Stimulated activated CD4-positive, alpha-beta T cell treated with anti-CD3 and anti-CD28 coated beads, Interleukin-1b, Interleukin-23, amount 100 ng/mL, for 4 hours (primary cell): ENCODE results near the gene TP53RK.

Experiments
- DNase-seq, 2 donors: peaks; one replicate each; pipeline ENCODE4 v3.0.0-alpha.2; 2020; ENCODE audit warnings: low read depth in 2 of 2

The TP53RK gene

GRCh38 chr20:46706242-46706641, 17.0 kb upstream of the TP53RK start:
- DNase-seq: no peak

DNA sequence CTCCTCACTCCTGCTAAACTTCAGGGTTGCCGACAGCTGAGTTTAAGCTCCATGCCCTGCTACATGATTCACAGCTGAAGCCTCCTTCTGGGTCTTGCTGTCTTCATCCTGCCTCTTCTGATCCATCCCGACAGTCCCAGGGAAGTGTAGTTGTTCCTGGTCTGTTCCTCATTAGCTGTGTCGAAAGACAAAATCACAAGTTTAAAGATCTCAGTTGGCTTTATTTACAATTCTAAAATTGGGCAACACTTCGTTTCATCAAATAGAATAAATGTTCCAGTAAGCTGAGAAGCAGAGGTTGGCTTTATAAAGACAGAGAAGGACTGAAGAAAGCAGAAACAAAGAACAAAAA, 16.1 kb upstream of the TP53RK start:
- DNase-seq: no peak

GRCh38 chr20:46704714-46705377, 15.6 kb upstream of the TP53RK start:
- no peak for DNase-seq

- no peak for DNase-seq
These were observed 14.2 kb upstream of the TP53RK start for GRCh38 chr20:46703435-46703834.

DNA sequence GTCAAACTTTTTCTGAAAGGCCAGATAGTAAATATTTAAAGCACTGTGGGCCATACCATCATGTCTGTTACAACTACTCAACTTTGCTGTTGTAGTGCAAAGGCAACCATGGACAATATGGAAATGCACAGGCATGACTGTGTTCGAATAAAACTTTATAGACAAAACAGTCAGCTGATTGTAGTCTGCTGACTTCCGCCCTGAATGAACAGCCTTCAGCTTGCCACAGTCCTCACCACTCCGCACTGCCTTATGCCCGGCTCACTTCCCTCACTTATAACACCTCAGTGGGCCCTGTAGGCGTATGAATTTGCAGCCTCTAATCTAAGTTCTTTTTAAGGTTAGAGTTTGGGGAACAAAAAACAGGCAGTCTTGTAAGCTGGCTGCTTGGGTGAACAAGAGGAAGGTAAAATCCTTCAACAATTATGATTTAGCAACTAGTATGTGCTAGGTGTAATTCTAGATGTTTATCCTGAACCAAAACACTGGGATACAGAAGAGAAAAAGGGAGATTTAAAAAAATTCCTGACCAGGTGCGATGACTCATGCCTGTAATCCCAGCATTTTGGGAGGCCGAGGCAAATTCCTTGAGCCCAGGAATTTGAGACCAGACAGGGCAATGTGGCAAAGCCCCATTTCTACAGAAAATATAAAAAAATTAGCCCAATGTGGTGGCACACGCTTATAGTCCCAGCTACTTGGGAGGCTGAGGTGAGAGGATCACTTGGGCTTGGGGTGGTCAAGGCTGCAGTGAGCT, 13.4 kb upstream of the TP53RK start:
- no peak for DNase-seq

DNA sequence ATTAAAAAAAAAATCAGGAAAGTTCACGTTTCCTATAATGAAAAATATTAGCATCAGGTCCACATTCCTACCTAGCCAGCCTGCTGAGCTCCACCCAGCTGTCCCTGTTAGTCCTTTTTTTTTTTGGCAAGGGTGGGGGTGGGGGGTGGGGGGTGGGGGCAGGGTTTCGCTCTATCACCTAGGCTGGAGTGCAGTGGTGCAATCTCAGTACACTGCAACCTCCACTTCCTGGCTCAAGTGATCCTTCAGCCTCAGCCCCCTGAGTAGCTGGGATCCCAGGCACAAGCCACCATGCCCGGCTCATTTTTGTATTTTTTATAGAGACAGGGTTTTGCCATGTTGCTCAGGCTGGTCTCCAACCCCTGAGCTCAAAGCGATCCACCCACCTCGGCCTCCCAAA, 12.7 kb upstream of the TP53RK start:
- DNase-seq: no peak

GRCh38 chr20:46701556-46701955, 12.3 kb upstream of the TP53RK start:
- no peak for DNase-seq

GRCh38 chr20:46701057-46701456, 11.8 kb upstream of the TP53RK start:
- DNase-seq: no peak

DNA sequence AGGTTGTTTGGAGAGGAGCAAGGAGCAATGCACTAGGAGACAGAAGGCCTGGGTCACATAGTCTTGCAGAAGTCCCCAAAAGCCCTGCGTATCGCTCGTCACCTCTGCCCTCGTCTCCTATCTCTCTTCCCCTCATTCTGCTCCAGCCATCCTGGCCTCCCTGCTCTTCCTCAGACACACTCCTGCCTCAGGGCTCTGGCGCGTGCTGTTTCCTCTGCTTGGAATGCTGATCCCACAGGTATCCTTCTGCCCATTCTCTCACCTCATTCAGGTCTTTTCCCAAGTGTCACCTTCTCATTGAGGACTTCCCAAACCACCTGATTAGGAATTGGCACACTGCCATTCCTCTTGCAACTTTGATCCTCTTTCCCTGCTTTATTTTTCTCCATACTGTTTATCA, 11.2 kb upstream of the TP53RK start:
- DNase-seq: no peak

DNA sequence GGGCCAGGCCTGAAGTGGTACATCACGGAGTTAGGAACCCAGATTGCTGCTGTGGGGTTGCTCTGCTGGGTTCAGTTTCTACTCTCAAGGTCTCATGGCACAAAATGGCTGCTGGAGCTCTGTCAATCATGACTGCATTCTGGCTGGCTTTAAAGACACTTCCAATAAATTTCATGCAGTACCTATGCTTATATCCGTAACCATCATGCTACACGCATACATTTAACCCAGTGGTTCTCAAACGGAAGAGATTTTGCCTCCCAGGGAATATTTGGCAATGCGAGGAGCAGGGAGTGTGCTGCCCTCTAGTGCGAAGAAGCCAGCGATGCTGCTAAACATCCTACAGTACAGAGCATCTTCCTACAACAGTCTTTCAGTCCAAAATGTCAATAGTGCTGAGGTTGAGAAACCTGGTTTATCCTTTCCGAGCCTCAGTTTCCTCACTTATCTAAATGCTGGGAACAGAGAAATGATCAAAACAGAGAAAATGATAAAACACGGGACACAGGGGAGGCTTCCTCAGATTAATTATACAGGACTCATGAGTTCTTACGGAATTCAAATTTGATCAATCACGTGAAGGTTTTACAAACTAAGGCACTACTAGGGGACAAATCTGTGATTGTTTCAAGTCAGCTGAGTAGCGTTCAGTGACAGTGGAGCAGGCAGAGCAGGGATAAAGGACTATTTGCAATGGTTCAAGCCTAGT, 10.6 kb upstream of the TP53RK start:
- DNase-seq: no peak

DNA sequence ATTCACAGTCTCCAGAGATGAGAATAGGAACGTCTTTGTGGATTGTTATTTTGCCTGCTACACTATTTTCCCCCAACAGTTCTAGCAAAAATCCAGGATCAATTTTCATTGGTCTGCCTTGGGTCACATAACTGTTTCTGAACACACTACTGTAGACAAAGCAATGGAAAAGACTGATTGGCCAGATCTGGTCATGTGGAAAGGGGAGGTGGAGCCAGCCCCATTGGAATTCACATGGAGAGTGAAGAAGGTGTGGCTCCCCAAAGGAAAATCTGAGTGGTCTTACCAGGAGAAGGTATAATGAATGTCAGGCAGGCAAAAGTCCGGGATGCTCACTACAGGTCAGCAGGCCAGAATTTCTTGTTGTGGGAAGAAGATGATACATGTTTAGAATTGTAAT, 9.5 kb upstream of the TP53RK start:
- no peak for DNase-seq

- no peak for DNase-seq
These were observed 7.6 kb upstream of the TP53RK start for GRCh38 chr20:46696791-46697279.

GRCh38 chr20:46695892-46696291, 6.6 kb upstream of the TP53RK start:
- no peak for DNase-seq

DNA sequence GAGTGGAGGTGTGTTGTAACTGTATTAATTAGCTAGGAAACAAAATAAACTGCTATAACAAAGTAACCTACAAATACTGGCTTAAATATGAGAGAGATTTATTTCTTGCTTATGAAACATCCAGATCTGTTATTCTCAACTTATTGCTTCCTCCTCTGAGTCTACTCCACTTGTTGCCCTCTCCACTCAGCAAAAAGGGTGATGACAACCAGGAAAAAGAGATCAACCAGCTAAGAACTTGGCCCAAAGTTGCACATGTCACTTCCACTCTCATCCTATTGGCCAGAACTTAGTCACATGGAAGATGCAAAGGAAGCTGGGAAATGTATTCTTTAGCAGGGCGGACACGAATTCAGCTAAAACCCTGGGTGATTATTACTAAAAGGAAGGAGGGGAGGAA, 5.2 kb upstream of the TP53RK start:
- no peak for DNase-seq

DNA sequence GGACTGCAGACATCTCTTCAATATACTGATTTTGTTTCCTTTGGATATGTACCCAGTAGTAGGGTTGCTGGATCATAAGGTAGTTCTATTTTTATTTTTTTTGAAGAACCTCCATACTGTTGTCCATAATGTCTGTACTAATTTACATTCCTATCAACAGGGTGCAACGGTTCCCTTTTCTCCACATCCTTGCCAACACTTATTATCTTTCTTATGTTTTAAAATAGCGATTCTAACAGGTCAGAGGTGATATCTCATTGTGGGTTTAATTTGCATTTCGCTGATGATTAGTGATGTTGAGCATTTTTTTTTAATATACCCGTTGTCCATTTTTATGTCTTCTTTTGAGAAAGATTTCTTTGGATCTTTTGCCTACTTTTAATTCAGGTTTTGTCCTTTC, 2.0 kb upstream of the TP53RK start:
- DNase-seq: no peak

DNA sequence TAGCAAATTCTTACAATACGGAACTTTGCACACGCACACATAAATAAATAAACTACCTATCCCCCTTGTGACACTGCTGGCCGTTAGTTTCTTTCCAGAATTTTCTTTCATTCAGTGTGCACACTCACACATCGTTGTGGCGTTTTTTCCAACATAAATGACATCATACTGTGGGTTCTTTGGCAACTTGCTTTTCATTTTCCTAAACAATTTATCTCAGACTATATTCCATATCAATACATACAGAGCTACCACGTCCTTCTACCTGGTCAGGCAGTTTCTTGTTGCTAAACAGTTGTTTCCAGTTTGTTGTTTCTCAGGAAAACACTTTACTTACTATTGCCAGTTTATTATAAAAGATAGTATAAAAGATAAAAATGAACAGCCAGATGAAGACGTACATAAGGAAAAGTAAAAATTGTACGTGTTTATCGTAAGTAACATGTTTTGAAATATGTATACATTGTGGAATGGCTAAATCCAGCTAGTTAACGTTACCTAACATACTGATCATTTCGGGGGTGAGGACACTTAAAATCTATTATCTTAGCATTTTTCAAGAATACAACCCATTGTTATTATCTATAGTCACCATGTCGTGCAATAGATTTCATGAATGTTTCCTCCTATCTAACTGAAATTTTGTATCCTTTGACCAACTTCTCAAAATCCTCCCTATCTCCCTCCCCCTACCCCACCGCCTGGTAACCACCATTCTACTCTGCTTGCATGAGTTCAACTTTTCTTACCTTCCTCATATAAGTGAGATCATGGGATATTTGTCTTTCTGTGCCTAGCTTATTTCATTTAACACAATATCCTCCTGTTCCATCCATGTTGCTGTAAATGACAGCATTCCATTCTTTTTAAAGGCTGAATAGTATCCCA, 1.2 kb upstream of the TP53RK start:
- no peak for DNase-seq

GRCh38 chr20:46689754-46690085, 476 bp upstream of the TP53RK start:
- no peak for DNase-seq

GRCh38 chr20:46688151-46689081, 828 bp downstream of the TP53RK start:
- DNase-seq: no peak

DNA sequence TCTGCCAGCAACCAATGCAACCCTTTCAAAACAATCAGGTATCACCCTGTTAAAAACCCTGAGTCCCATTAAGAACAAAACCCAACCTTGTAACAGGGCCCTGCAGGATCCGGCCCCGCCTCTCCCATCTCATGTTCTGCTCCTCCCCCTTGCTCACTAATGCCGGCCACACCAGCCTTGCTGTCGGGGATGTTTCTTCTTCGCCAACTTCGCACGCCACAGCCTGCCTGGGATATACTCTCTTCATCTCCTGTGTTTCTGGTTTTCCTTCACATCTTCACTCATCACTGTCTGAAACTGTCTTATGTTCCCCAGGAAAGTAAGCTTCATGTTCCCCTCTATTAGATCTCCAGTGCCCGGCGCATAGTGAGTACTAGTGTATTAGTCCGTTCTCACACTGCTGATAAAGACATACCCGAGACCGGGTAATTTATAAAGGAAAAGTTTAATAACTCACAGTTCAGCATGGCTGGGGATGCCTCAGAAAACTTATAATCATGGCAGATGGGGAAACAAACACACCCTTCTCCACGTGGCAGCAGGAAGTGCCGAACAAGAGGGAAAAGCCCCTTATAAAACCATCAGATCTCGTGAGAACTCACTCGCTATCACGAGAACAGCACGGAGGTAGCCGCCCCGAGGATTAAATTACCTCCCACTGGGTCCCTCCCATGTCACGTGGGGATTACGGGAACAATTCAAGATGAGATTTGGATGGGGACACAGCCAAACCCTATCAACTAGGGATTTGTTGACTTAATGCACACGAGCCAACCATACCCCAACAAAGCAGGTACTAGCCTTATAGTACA, 5.1 kb downstream of the TP53RK start:
- DNase-seq: no peak

DNA sequence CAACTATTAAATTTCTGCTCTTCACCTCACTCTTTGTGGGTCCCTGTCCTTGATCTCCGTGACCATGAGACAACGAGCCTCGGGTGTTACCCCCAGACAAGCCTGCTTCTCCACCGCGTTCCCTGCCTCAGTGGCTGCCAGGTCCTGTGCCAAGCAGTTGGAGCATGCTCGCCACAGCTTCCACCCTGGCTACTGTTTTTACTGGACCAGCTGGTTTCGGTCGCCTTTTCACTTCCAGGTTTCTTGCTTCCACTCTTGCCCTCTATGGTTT, 5.6 kb downstream of the TP53RK start:
- DNase-seq: no peak
